ENCODE results near the gene CAMSAP1. TPM values are rescaled to one million over a fixed set of nuclear protein-coding genes. Genes with fewer than 3 reads are reported as not detected.

CAMSAP1 gene
- total and polyA plus RNA-seq, 9 of the 15 experiments (the other 6 are each of a cell fraction or from before 2014, with no cell fraction given), result 1.5 to 28.8 (median 14.3) TPM

GRCh38 chr9:135888126-135888765 is 19.1 kb downstream of the CAMSAP1 start (continued):
- TF ChIP-seq JUNB (CRISPR knock-in tag; conservative IDR thresholded peaks at IDR 0.05) (no peak), TEAD4 (IDR thresholded peaks at IDR 0.05; ENCODE audit: low read length) (no peak), TEAD4 (CRISPR knock-in tag; IDR thresholded peaks at IDR 0.05; ENCODE audit: borderline replicate concordance) (no peak)

GRCh38 chr9:135887585-135888050 is 19.7 kb downstream of the CAMSAP1 start:
- in situ Hi-C loops (cut with MboI) (no loop called here), intact Hi-C loops (cut with micrococcal nuclease) (no loop called here)
- Histone ChIP-seq H3K36me3 (ENCODE audit: control insufficient read depth, insufficient read depth, low read length) (peaks cover 7% of the 10 kb centered on the region; the same call in 1 of the 3 replicates), H3K4me1 (replicated peaks in 1 of 2; ENCODE audit: control insufficient read depth in 2 of 2, insufficient read depth in 2 of 2, low read length in 2 of 2) (peaks cover 34 to 65% of the 10 kb centered on the region in 2 experiments), H3K4me2 (ENCODE audit: insufficient read depth, low read length) (no peak overlapping the region), H3K27ac (ENCODE audit: extremely low read depth, low read depth, low read length) (no peak overlapping the region), H4K20me1 (replicated peaks; ENCODE audit: control insufficient read depth, insufficient read depth, low read length) (peaks cover 86% of the 10 kb centered on the region), H3K79me2 (ENCODE audit: control insufficient read depth, insufficient read depth, low read length) (peaks cover 99% of the 10 kb centered on the region), H2AFZ (ENCODE audit: low read depth, low read length) (no peak overlapping the region), H3K4me3 (no peak overlapping the region), H3K9me1 (ENCODE audit: control insufficient read depth, insufficient read depth, low read length) (peaks cover 21% of the 10 kb centered on the region), H3K9me3 (replicated peaks; ENCODE audit: control insufficient read depth, insufficient read depth, low read depth, low read length) (no peaks in the 10 kb centered on the region), H3K27me3 (ENCODE audit: control insufficient read depth in 2 of 2, insufficient read depth in 2 of 2, low read length in 2 of 2) (no peaks in the 10 kb centered on the region), H3K9ac (ENCODE audit: insufficient read depth in 1 of 2, low read depth in 2 of 2, low read length in 2 of 2) (peak overlapping the region in 1 of 2 experiments; percentile 85; a peak in 2 of 4 replicates)
- BruUV-seq (replicated peaks), result no TSS peak
- DNase-seq (ENCODE audit: extremely low read depth in 1 of 4, low spot score in 3 of 4) (no peak), ATAC-seq (peak; percentile 35), FAIRE-seq (no peak)
- peak; percentile 37; the same call in 1 of the 2 replicates for TF ChIP-seq SPI1 (IDR thresholded peaks at IDR 0.05; ENCODE audit: borderline replicate concordance, low read depth, low read length)
- no peak for TF ChIP-seq LEF1 (IDR thresholded peaks at IDR 0.05)
- no peak for TF ChIP-seq ASH1L (IDR thresholded peaks at IDR 0.05; ENCODE audit: borderline replicate concordance, low read depth, partially characterized antibody)
- peak; percentile 78 for TF ChIP-seq ZNF134 (CRISPR knock-in tag; conservative IDR thresholded peaks at IDR 0.05)
- TF ChIP-seq ESRRA (IDR thresholded peaks at IDR 0.05; ENCODE audit: borderline replicate concordance, low read depth), result peak; percentile 61
- CTCF ChIA-PET (ENCODE audit: low intra/inter-chr PET ratio), result no interaction called here
- POLR2A ChIA-PET, result interaction anchor here (0.6 kb wide), 1 partner anchor 54 kb away, joined by 3 read pairs; no protein-coding TSS in a partner anchor
- 63% methylated on average over 11 of the region's 12 CpGs for WGBS (ENCODE audit: insufficient coverage, low coverage, missing lambda C conversion rate)
